WTC11 (cell line): Measurements from ENCODE around the gene PSG4.
"Not testable (repeated sequence)": the region's sequence is repeated elsewhere in the genome, so short reads cannot be mapped to it uniquely, and the experiment has no call there.

Experiments
- CTCF ChIP-seq: fragments of 200-600 bp; IDR thresholded peaks from 2 replicates; pipeline ENCODE4 v1.8.0; 2022; ENCODE audit warnings: antibody characterized with exemption
- TF ChIP-seq, protein P1 (sequence below): sonication (generic); formaldehyde crosslinking; IDR thresholded peaks from 2 replicates; pipeline ENCODE4 v1.8.1; 2022; ENCODE audit warnings: mild to moderate bottlenecking, missing genetic modification reagents, moderate library complexity, borderline replicate concordance

- TF ChIP-seq CTCF, result not testable (repeated sequence)
- TF ChIP-seq, protein P1, sequence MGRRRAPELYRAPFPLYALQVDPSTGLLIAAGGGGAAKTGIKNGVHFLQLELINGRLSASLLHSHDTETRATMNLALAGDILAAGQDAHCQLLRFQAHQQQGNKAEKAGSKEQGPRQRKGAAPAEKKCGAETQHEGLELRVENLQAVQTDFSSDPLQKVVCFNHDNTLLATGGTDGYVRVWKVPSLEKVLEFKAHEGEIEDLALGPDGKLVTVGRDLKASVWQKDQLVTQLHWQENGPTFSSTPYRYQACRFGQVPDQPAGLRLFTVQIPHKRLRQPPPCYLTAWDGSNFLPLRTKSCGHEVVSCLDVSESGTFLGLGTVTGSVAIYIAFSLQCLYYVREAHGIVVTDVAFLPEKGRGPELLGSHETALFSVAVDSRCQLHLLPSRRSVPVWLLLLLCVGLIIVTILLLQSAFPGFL (CRISPR knock-in tag), result not testable (repeated sequence)
Measured at GRCh38 chr19:43201337-43201801, 4.1 kb downstream of the PSG4 start.
